ENCODE data around the gene UBASH3A. TPM values are rescaled to one million over a fixed set of nuclear protein-coding genes. Genes with fewer than 3 reads are reported as not detected.

The UBASH3A gene
- total RNA-seq, 1 donor from 2014 or later = not detected

DNA sequence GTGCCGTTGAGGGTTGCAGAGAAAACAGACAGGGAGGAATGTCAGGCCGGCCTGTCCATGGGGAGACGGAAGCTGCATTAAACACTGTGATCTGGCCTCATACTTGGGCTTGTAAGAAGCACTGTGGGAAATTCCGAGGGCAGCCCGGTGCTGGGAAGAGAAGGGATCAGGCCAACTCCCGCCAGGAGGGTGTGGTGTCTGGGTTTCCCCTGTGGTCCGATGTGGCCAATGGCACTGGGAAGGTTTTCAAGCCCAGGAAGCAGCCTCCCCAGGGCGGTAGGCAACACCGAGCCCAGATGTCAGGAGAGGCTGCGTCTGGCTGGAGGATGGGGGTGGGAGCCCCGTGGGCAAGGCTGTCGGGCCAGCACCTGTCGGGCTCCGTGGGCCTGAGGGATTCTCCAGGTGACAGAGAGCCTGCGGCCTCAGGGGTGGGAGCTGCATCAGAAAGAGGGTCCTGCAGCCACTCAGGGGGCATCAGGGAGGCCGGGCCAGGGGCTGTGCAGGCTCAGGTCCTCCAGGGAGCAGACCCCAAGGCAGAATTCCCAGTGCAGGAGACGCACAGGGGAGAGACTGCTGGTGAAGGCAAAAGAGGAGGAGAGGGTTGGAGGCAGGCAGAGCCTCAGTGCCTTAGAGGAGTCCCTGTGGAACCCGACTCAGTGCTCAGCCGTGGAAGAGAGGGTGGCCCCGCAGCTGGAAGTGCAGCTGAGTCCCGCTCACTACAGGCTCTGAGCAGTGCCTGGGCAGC is 8.4 kb downstream of the UBASH3A start:
- DNase-seq = no peak

DNA sequence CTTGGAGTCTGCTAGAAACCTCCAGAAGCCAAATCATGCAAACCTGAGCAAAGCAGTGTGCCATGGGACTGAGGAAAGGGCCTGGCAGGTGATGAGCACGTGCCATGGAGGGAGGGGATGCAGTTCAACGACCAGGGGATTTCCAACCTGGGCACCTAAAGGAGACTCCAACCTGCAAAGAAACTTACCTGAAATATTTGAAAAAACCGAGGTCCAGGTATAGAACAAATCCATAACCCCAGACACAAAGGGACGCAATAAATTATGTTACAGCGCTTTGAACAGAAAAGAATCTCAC is 8.9 kb downstream of the UBASH3A start:
- no peak for DNase-seq

DNA sequence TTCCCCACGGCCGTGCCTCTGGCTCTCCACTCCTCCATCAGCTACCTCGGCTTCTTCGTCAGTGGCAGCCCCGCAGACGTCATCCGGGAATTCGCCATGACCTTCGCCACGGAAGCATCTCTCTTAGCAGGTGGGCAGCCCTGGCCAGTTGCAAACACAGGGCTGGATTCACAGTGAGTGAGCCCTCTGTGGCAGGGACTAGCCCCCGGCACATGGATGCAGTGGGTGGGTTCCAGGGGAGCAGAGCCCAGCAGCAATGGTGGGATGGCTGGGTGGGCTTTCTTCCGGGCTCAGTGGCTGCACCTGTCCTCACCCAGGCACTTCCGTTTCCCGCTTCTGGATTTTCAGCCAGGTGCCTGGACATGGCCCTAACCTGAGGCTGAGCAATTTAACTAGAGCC is 9.4 kb downstream of the UBASH3A start:
- DNase-seq = no peak

DNA sequence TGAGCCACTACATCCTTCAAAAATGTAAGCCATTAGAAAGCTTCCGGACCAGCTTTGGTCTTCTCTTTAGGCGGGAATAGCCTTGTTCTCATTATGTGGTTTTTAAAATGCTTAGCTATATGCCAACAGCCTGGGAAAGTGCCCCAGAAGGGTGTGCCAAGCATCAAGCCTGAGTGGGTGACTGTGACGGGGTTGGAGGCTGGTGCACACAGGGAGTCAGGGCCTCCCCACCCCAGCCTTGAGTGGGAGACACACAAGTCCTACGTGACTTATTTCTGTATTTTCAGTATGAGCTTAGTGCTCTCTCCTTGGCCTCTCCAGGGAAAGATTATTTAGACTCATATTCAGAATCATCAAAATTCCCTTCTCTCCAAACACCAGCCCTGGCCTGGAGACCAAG is 9.8 kb downstream of the UBASH3A start:
- DNase-seq = no peak

DNA sequence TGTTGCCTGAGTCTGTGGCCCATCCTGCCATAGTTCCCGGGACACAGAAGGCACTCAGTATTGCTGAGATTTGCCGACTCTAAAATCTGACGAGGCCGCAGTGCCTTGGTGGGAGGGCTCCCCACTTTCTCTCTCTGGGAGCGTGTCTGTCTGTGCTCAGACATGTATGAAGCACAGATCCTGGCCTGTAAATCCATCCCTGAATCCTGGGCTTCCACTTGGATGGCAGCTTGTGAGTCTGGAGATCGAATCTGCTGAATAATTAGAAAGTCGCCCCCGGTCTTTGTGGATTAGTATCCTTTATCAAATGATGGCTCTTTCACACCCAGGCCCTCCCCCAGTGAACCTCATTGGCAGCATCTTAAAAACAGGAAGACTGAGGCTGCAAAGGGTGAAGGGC is 10.4 kb downstream of the UBASH3A start:
- DNase-seq = no peak

DNA sequence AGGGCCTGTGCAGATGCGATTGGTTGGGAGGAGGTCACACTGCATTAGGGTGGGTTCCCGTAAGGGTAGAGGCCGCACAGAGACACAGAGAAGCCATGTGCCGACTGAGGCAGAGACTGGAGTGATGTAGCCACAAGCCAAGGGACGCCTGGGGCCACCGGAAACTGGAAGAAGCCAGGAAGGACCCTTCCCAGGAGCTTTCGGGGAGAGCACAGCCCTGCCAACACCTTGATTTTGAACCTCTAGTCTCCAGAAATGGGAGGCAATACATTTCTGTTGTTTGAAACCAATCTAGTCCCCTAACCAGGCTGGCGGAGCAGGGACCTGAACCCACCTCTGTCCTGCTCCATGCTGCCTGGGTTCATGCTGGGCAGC is 10.8 kb downstream of the UBASH3A start:
- DNase-seq = no peak

DNA sequence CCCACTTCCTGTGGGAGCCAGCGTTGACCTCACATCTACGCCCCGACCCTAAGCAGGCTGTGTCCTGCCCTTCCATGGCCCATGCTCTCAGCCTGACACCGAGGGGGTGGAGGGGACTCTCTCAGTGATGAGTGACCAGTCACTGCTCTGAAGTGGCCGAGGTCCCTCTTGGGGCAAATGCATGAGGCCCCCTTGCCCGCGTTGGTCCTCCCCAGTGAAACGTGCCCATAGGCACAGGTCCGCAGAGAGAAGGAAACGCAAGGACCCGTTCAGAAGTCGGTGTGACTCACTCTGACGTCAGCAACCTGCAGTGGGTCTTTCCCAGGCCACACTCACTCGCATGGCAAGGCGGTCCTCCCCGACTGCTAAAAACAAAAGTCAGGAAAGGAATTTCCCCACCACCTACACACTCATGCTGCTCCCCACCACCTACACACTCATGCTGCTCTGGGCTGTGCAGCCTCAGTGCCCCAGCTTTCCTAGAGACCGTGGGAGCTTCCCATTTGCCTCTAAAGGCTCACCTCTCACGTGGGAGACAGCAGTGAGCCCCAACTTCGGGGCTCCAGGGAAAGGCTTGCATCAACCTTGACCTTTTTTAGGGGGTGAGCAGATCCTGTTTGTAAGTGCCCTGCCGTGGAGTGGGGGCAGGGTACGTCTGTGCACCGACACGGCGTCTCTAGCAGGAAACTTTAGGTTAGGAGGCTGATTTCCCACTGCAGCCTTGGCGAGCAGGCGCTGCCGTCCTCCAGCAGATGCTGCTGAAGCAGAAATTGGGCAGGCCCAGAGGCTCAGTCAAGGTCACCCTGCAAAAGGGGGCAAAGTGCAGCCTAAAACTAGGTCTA is 11.4 kb downstream of the UBASH3A start:
- peak; percentile 32 for DNase-seq

DNA sequence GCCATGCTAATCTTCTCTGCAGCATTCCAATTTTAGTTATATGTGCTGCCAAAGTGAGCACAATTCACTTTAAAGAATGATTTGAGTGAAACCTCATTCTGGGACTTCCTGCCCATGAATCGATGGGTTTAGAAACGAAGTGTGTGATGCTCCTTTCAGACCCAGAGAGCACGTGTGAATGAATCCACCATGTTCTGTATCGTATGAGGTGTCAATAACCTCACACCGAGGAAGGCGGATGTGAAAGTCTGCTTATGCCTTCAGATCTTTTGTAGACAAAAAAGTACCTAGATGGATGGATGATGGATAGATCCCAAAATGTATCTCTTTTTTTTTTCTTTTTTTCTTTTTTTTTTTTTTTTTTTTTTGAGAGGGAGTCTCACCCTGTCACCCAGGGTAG is 13.8 kb downstream of the UBASH3A start:
- no peak for DNase-seq

DNA sequence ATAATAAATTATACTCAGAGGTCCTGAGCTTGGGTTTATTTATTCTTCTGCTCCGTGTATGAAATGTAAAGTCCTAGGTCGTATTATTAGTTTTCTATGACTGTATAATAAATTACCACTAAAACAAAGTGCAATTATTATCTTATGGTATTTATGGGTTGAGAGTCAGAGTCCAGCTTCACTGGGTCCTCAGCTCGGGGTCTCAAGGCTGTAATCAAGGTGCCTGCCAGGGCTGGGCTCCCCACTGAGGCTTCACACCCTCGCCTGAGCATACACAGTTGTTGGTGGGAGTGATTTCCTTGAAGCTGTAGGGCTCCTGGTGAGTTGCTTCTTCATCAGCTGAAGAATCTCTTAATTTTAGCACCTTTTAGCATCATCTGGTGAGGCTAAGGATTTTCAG is 15.2 kb downstream of the UBASH3A start:
- no peak for DNase-seq

DNA sequence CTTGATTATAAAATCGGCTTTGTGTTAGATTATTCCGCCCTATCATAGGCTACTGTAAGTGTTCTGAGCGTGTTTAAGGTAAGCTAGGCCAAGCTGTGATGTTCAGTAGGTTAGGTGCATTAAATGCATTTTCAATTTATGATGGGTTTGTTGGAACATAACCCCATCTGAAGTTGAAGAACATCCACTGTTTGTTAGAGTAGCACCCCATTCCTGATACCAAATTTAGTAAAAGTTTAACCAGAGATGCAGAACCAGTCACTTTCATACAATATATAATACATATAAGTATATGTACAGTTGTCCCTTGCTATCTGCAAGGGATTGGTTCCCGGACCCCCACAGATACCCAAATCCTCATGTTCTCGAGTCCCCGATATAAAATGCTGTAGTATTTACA is 16.1 kb downstream of the UBASH3A start:
- DNase-seq = no peak

DNA sequence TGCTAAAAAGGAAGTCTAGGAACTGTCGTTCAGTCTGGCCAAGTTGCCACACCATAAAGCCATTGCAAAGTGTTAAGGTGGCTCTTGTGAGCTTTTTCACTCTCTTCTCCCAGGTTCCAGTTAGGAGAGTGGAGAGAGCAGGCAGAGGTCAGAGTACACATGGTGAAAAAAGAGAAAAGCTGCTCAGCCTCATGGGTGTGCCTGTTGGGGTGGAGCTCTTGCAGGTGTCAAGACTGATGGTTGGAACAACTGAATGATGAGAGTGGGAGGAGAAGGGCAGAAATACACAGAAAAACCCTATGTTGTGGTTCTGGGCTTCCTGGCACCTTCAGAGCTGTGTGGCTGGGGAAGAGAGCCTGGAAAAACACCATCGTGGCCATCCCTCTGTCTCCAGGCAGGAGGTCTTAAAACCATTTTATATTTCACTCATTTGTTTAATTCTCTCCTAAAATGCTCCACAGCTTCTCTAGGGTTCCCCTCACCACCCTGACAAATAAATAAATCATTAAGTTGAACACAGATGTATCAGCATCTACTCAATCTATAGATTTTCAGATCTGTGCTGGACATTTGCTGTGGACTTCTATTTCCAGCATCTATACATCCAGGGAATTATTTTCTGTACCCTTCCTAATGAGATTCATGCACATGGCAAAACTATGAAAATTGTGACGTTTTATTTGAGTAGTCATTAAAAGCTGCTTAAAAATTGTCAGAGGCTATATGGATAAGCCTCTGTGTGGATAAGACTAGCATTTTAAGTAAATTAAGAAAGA is 17.5 kb downstream of the UBASH3A start:
- DNase-seq = no peak

DNA sequence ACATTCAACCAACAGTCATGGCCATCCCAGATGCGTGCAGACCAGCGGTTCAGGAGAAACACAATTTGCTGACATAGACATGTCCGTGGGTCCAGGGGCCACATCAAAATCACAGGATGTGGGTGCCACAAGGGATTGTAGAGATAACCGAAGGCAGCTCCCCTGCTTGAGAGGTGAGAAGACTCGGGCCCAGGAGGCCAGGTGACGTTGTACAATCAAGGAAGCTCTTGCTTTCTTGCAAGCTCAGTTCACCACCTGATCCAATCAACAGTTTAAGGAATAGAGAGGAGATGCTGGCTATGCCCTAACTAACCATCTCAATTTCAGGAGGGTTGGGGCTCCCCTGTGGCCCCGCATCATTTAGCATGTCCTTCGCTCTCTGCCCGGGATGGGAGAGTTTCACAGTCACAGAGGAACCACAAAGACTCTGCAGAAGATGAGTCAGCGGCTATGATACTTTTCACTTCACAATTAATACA is 19.5 kb downstream of the UBASH3A start:
- no peak for DNase-seq

DNA sequence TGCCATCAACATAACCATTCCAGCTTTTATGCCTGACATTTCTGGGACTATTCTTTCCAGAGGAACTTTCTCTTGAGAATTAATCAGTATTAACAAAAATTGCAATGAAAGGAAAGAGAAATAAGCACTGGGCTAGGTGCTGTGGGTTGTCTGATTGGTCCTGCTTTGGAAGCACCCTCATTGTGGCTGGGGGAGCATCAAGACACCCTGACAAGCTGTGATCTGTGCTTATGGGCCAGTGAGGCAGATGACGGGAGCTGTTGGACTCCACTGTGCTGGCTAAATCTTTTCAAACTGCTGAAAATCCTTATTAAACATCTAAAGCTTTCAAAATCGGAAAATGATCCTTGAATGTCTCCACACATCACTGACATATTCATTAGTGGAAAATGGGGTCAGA is 20.0 kb downstream of the UBASH3A start:
- no peak for DNase-seq

DNA sequence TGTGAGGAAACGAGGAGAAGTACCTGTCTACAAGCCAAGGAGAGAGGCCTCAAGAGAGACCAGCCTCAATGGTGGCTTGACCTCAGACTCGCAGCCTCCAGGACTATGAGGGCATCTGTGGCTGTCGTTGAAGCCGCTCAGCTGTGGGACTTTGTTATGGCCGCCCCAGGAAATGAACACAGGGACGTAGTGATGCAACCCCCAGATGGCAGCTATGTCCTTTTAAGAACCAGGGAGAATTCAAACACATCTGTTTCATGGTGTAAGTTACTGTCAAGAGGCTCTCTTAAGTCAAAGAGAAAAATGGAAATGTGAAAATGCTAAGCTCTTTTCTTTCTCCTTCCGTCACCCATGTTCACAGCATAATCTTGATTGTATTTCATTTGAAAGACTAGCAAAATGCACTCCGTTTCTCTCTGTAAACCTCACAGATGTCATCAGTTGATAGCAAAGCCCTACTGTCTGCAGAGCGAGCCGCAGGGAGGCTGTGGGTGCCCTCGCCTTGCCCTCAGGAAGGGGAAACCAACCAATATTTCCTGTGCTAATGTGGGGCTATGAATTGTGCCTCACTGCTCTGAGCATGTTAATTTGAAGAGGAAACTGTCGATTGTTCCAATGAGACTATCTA is 21.3 kb downstream of the UBASH3A start:
- DNase-seq = no peak

DNA sequence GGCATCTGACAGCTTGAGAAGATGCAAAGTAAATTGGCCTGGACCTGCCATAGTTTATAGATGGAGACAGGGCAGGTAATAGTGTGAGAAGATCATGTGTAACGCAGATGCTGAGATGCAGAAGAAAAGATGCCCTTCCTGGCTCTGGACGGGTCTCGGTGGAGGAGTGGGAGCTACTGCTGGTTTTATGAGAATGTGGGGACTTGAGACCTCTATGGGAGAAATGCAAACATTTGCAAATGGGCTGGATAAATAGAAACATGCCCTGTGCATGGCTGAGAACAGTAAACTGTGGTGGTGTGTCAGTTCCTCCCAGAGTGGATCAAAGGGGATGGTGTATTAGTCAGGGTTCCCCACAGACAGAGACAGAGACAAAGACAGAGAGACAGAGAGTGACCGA is 21.9 kb downstream of the UBASH3A start:
- DNase-seq = no peak

DNA sequence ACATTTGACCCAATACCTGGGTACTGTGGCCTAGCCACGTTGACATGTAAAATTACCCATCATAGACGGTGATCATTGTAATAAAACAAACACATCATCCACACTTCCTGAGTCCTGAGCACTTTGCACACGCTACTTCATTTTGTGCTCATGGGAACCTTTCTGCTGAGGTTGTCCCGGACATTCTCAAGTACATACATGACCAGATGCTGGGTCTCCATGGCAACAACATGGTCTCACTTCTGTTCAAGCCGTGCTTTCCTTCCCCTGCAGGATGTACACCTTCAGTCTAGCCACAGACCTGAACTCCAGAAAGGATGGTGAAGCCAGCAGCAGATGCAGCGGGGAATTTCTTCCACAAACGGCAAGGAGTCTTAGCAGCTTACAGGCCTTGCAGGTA is 22.7 kb downstream of the UBASH3A start:
- DNase-seq = no peak

DNA sequence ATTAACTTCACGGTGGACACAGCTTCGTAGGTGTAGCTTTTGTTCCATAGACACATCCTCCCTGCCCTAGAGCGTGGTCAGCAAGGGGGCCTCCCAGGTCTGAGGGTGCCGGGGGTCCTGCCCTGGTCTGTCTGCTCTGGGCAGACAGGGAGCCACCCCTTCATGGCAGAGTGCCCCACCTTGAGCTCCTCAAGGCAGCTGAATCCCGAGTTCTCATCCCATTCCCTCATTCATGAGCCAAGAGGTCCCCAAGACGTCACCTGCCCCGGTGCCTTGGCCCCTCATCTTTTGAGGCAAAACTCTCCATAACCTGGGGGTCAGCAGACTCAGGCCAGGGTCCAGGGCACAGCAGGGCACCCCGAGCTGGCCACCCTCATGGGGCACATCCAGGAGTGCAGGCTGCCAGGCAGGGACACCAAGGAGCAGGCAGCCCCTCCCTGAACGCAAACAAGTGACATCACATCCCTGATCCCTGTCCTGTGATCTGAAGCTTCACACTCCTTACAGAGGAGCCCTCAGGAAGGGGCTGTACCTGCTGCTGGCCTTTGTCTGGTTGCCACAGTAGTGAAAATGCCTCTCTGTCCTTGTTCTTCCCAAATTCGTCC is 23.3 kb downstream of the UBASH3A start:
- no peak for DNase-seq

DNA sequence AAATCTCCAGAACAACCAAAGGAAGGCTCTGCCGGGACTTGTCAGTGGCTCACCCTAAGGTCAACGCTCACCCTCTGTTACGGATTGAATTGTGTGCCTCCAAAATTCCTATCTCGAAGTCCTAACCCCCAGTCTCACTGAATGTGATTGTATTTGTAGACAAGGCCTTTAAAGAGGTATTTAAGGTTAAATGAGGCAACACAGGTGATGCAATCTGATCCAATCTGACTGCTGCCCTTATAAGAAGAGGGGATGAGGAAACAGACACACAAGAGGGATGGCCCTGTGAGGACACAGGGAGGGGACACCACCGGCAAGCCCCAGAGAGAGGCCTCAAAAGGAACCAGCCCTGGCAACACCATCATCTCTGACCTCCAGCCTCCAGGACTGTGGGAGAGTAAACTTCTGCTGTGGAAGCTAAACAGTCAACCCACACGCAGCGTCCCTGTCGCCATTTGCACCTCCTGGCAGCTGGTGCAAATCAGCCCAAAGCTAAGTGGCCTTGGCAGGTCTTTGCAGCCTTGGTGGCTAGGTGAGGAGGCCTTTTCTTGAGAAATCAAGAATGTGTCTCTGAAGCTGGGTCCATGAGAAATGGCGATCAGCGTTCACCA is 24.2 kb downstream of the UBASH3A start:
- no peak for DNase-seq

DNA sequence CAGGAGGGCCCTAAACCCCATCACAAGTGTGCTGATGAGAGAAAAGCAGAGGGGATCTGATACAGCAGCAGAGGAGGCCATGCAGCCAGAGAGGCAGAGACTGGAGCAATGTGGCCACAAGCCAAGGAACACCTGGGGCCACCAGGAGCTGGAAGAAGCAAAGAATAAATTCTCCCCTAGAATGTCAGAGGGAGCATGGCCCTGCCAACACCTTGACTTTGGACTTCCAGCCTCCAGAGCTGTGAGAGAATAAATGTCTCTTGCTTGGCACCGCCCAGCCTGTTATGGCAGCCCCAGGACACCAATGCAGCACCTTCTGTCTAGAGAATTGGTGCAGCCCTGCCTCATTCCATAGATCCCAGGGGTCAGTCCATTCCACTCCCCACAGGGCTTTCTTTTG is 25.3 kb downstream of the UBASH3A start:
- no peak for DNase-seq

DNA sequence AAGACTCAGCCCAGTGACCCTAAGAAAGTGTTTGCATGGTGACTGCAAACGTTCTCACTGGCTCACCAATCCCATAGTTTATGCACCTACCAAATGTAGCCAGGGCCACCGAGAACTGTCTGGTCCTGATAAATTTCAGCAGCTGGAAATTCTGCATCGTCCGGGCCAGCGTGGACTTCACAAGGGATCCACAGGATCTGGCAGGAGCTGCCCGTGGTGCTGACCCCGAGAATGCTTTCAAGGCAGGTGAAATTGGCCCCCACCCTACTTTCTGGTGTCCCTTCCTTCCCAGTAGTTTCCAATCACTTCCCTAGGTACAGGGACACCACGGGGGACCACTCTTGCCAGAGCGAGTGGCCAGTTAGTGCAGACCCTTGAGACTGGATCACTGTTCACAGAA is 26.2 kb downstream of the UBASH3A start:
- no peak for DNase-seq

DNA sequence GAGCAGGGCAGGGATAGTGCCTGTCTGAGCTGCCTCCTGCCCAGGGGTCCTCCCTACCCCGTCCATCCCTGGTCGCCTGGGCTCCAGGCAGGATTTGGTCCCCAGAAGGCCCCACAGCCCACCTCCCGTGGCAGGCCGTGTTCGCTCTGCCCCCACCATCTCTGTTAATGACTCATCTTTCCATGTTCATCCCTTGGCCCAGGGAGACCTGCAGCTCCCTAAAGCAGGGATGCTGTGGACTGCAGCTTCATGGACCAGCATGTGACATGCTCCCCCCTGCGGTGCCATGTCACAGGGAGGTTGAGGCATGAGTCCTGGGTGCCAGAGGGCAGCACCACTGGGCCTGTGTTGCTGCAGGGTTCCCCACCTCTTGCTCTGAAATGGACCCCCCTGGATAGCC is 26.8 kb downstream of the UBASH3A start:
- no peak for DNase-seq

DNA sequence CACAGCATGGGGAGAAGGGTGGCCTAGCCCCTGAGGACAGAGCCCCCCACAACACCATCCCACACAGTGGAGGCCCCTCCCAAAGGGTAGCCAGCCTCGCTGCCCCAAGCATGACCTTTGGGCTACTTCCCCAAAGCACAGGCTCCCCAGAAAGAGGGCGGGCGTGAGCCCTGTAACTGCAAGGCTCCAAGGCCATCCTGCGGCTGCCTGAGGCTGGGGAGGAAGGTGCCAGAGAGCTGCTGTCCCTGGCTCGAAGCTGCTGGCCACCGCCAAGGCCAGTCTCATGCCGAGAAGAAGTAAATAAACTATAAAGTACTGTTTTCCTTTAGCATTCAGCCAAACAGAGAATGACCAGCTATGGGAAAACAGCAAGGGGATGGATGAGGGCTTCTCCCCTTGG is 27.5 kb downstream of the UBASH3A start:
- no peak for DNase-seq

Data from occipital lobe (tissue), 2 donors.